ENCODE data around the gene MCF2L.

DNA sequence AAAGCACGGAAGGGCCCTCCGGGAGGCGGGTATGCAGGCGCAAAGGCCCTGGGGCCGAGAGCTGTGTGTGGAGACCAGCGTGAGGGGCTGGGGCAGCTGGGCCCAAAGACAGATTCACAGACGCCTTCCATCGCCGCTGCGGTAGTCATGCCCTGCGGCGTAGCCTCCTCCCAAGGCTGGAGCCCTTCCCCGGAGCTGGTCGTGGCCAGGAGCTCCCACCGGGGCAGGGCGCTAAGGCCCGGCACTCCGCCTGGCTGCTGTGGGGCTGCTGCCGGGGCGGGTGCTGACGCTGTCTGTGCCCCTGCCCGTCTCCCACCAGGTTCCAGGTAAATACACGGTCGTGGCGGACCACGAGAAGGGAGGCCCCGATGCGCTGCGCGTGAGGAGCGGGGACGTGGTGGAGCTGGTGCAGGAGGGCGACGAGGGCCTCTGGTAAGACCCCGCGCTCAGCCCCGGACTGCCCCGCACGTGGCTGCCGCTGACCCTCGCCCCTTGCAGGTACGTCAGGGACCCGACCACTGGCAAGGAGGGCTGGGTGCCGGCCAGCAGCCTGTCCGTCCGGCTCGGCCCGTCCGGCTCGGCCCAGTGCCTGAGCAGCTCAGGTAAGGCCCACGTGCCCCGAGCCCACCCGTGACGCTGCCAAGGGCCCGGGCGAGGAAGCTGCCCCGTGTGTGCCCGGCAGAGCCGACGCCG lies 127.2 kb downstream of the MCF2L start:
- TF ChIP-seq, protein P1, sequence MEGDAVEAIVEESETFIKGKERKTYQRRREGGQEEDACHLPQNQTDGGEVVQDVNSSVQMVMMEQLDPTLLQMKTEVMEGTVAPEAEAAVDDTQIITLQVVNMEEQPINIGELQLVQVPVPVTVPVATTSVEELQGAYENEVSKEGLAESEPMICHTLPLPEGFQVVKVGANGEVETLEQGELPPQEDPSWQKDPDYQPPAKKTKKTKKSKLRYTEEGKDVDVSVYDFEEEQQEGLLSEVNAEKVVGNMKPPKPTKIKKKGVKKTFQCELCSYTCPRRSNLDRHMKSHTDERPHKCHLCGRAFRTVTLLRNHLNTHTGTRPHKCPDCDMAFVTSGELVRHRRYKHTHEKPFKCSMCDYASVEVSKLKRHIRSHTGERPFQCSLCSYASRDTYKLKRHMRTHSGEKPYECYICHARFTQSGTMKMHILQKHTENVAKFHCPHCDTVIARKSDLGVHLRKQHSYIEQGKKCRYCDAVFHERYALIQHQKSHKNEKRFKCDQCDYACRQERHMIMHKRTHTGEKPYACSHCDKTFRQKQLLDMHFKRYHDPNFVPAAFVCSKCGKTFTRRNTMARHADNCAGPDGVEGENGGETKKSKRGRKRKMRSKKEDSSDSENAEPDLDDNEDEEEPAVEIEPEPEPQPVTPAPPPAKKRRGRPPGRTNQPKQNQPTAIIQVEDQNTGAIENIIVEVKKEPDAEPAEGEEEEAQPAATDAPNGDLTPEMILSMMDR (IDR thresholded peaks at IDR 0.05), result no peak
- TF ChIP-seq EZH2phosphoT487 (IDR thresholded peaks at IDR 0.05), result no peak
- TF ChIP-seq EZH2 (IDR thresholded peaks at IDR 0.05), result no peak
